B cell (primary cell): Measurements from ENCODE around the gene CYP4F3. TPM values are rescaled to one million over a fixed set of nuclear protein-coding genes. Genes with fewer than 3 reads are reported as not detected.

Experiments
- ATAC-seq: fragments of 200-7000 bp; cut with Tn5 transposase; one replicate; pipeline ENCODE4 v1.10.0; 2021; ENCODE audit warnings: low read depth, mild to moderate bottlenecking, moderate number of reproducible peaks, moderate library complexity
- CTCF ChIA-PET: fragments of 350-600 bp; sonication (Branson Sonifier 250); formaldehyde crosslinking; loops from one replicate; lab custom pipeline; 2021; ENCODE audit warnings: antibody characterized with exemption, inconsistent platforms; lab: Charles Lee
- POLR2A ChIA-PET: fragments of 350-600 bp; sonication (Branson Sonifier 250); formaldehyde crosslinking; loops from one replicate; lab custom pipeline; 2021; ENCODE audit warnings: antibody characterized with exemption; lab: Charles Lee
- DNase-seq: peaks from one replicate; pipeline ENCODE4 v3.0.0; 2013
- H2AFZ ChIP-seq: 2 replicates; pipeline ENCODE4 v1.6.1; 2012; ENCODE audit warnings: mild to moderate bottlenecking, low read depth, low read length; ENCODE audit not compliant: insufficient read depth, poor library complexity, severe bottlenecking
- H3K27ac ChIP-seq, 2 donors: 1 replicate in 1 of 2; 2 replicates in 1 of 2; pipeline ENCODE4 v1.5.1; 2012 to 2013; ENCODE audit warnings: low read length in 2 of 2, mild to moderate bottlenecking in 2 of 2, moderate library complexity in 1 of 2
- H3K27me3 ChIP-seq, 4 experiments: fragments of 200-600 bp in 1 of 4; sonication (generic) in 1 of 4; replicated peaks in 1 of 4; 1 replicate in 2 of 4; 2 replicates in 2 of 4; pipeline versions ENCODE4 v1.6.1 to v1.7.0; 2013 to 2016; ENCODE audit warnings: low read length in 3 of 4, mild to moderate bottlenecking in 2 of 4, mixed read lengths in 1 of 4, moderate library complexity in 1 of 4; ENCODE audit not compliant: insufficient read depth in 4 of 4, control insufficient read depth in 3 of 4; ENCODE audit errors: control extremely low read depth in 1 of 4
- H3K36me3 ChIP-seq, 2 experiments: replicated peaks in 1 of 2; 1 replicate in 1 of 2; 2 replicates in 1 of 2; pipeline versions ENCODE4 v1.6.1 to v1.7.1; 2013; ENCODE audit warnings: low read length in 1 of 2; ENCODE audit not compliant: insufficient read depth in 2 of 2, control insufficient read depth in 1 of 2; ENCODE audit errors: control extremely low read depth in 1 of 2, extremely low read depth in 1 of 2
- H3K4me1 ChIP-seq, 2 donors: fragments of 200-600 bp in 1 of 2; sonication (generic) in 1 of 2; 1 replicate in 1 of 2; 2 replicates in 1 of 2; pipeline versions ENCODE4 v1.5.1 to v1.6.1; 2013 to 2017; ENCODE audit warnings: low read length in 2 of 2; ENCODE audit not compliant: control insufficient read depth in 2 of 2, insufficient read depth in 2 of 2
- H3K4me2 ChIP-seq: replicated peaks from 2 replicates; pipeline ENCODE3; 2012; ENCODE audit warnings: mild to moderate bottlenecking, low read depth, low read length; ENCODE audit not compliant: poor library complexity, severe bottlenecking
- H3K4me3 ChIP-seq, 5 experiments: fragments of 200-600 bp in 1 of 5; sonication (generic) in 1 of 5; 1 replicate in 3 of 5; 2 replicates in 2 of 5; pipeline versions ENCODE4 v1.5.1 to v1.7.0; 2011 to 2016; ENCODE audit warnings: low read length in 4 of 5, mild to moderate bottlenecking in 4 of 5, low read depth in 2 of 5, control low read depth in 1 of 5, moderate library complexity in 1 of 5; ENCODE audit not compliant: insufficient read depth in 1 of 5; ENCODE audit errors: control extremely low read depth in 1 of 5, extremely low read depth in 1 of 5
- H3K79me2 ChIP-seq: fragments of 200-600 bp; sonication (generic); one replicate; pipeline ENCODE4 v1.6.0; 2016; ENCODE audit warnings: low read length; ENCODE audit not compliant: control insufficient read depth, insufficient read depth
- H3K9ac ChIP-seq: fragments of 200-600 bp; sonication (generic); 2 replicates; pipeline ENCODE4 v1.6.1; 2017; ENCODE audit warnings: mild to moderate bottlenecking, low read length, moderate library complexity
- H3K9me3 ChIP-seq, 3 donors: one replicate each; pipeline versions ENCODE4 v1.6.1 to v1.7.1; 2013; ENCODE audit warnings: low read length in 2 of 3; ENCODE audit not compliant: control insufficient read depth in 2 of 3, insufficient read depth in 1 of 3; ENCODE audit errors: control extremely low read depth in 1 of 3
- H4K20me1 ChIP-seq: 2 replicates; pipeline ENCODE4 v1.6.0; 2012; ENCODE audit warnings: mild to moderate bottlenecking, low read length; ENCODE audit not compliant: insufficient read depth, control insufficient read depth, poor library complexity, severe bottlenecking
- H3K27ac Mint-ChIP-seq: one replicate; pipeline ENCODE4 v1.8.0; 2021; ENCODE audit warnings: mixed read lengths
- H3K27me3 Mint-ChIP-seq: one replicate; pipeline ENCODE4 v1.8.0; 2021; ENCODE audit warnings: mixed read lengths
- H3K4me1 Mint-ChIP-seq: one replicate; pipeline ENCODE4 v1.8.0; 2021; ENCODE audit warnings: mixed read lengths
- H3K4me3 Mint-ChIP-seq: one replicate; pipeline ENCODE4 v1.8.0; 2021; ENCODE audit warnings: mixed read lengths
- H3K9me3 Mint-ChIP-seq: one replicate; pipeline ENCODE4 v1.8.0; 2022; ENCODE audit warnings: mixed read lengths; ENCODE audit not compliant: insufficient read depth
- CTCF ChIP-seq: fragments of 200-600 bp; IDR thresholded peaks from one replicate; pipeline ENCODE4 v1.8.0; 2022; ENCODE audit warnings: antibody characterized with exemption, mild to moderate bottlenecking
- EZH2 ChIP-seq: IDR thresholded peaks from 2 replicates; pipeline ENCODE4 v1.6.1; 2012; ENCODE audit warnings: borderline replicate concordance, low read depth, mild to moderate bottlenecking, moderate library complexity, low read length; ENCODE audit not compliant: insufficient read depth, poor library complexity, severe bottlenecking
- WGBS: methylation state at CpG from one replicate; pipeline ENCODE4 v1.1.5; 2013; ENCODE audit warnings: missing lambda C conversion rate; ENCODE audit not compliant: insufficient coverage; 5-methylcytosine and 5-hydroxymethylcytosine counted together
- intact Hi-C: fragments of 100-400 bp; cut with micrococcal nuclease; formaldehyde crosslinking; loops from one replicate; pipeline ENCODE4 v1.10.0; 2022
- polyA plus RNA-seq: library from polyadenylated mRNA; depleted of rRNA; stranded (reverse); fragments of >200 nt; gene quantifications from 2 replicates; pipeline ENCODE4 v1.2.3, GENCODE V29; 2012
- total RNA-seq, 2 donors: library from RNA; stranded (reverse); fragments of 120-200 nt in 1 of 2; gene quantifications; 1 replicate in 1 of 2; 2 replicates in 1 of 2; pipeline versions ENCODE4 v1.2.3 to v1.2.4, GENCODE V29; 2013 to 2022

CYP4F3 gene
- total and polyA plus RNA-seq, 2 donors (not counting 1 experiment from before 2014, with no cell fraction given): not detected

GRCh38 chr19:15623711-15624318 lies 16.9 kb upstream of the CYP4F3 start:
- CTCF ChIA-PET: no interaction called here
- Histone ChIP-seq H3K4me2 (no peak overlapping the region), H2AFZ (no peak overlapping the region), H3K4me1 (peaks cover 0 to under 1% of the 10 kb centered on the region in 2 donors), H3K9me3 (peaks cover 0 to 8% (median 0%) of the 10 kb centered on the region in 3 donors), H3K4me3 (no peak overlapping the region), H3K27ac (no peak overlapping the region), H3K36me3 (no peaks in the 10 kb centered on the region), H3K79me2 (no peaks in the 10 kb centered on the region), H4K20me1 (no peaks in the 10 kb centered on the region), H3K9ac (no peak overlapping the region), H3K27me3 (peaks cover 0 to 31% (median 0%) of the 10 kb centered on the region in 4 experiments)
- Mint-ChIP-seq H3K4me1 (no peaks in the 10 kb centered on the region), H3K27ac (no peak overlapping the region), H3K4me3 (no peak overlapping the region), H3K27me3 (peaks cover 29% of the 10 kb centered on the region), H3K9me3 (no peaks in the 10 kb centered on the region)
- no peak for DNase-seq
- TF ChIP-seq CTCF: no peak
- no peak for TF ChIP-seq EZH2
- intact Hi-C loops: no loop called here
- WGBS: 10% methylated on average over 8 of the region's 9 CpGs
- POLR2A ChIA-PET: no interaction called here
- ATAC-seq: no peak

GRCh38 chr19:15628236-15629002 lies 12.3 kb upstream of the CYP4F3 start:
- no peak for ATAC-seq
- no peak for DNase-seq
- peaks cover 3% of the 10 kb centered on the region for H3K4me1 Mint-ChIP-seq
- Histone ChIP-seq H3K4me1 (peaks cover 0 to 7% of the 10 kb centered on the region in 2 donors), H3K27me3 (peaks cover 0 to 20% (median 4%) of the 10 kb centered on the region in 4 experiments), H3K27ac (no peak overlapping the region), H3K36me3 (no peaks in the 10 kb centered on the region), H4K20me1 (no peaks in the 10 kb centered on the region), H3K9me3 (peaks cover 0 to 5% (median 0%) of the 10 kb centered on the region in 3 donors), H3K4me2 (peak overlapping the region; percentile 59), H3K9ac (no peak overlapping the region), H3K4me3 (no peak overlapping the region), H2AFZ (no peak overlapping the region), H3K79me2 (no peaks in the 10 kb centered on the region)
- no peak for TF ChIP-seq CTCF
- TF ChIP-seq EZH2: no peak
- H3K27ac Mint-ChIP-seq: no peak overlapping the region
- POLR2A ChIA-PET: no interaction called here
- peaks cover 14% of the 10 kb centered on the region for H3K27me3 Mint-ChIP-seq
- WGBS: 65% methylated on average over 16 of the region's 22 CpGs
- H3K4me3 Mint-ChIP-seq: no peak overlapping the region
- CTCF ChIA-PET: interaction anchor here (1.3 kb wide), 1 partner anchor 554 kb away, joined by 3 read pairs; no protein-coding TSS in a partner anchor
- no peaks in the 10 kb centered on the region for H3K9me3 Mint-ChIP-seq
- intact Hi-C loops: no loop called here
